Mesendoderm (in vitro differentiated cells): ENCODE data around the gene CEP63.
A peak's percentile ranks its signal among the peaks of the same experiment; 100 is the strongest.

Source experiments
- DNase-seq: peaks from one replicate; pipeline ENCODE4 v3.0.0; 2013
- H2AK5ac ChIP-seq: 2 replicates; pipeline ENCODE4 v1.6.1; 2013; ENCODE audit warnings: low read length, inconsistent platforms
- H2BK120ac ChIP-seq: 2 replicates; pipeline ENCODE4 v1.6.1; 2013; ENCODE audit warnings: low read depth, mild to moderate bottlenecking, low read length, moderate library complexity, mixed read lengths
- H2BK15ac ChIP-seq: replicated peaks from 2 replicates; pipeline ENCODE4 v1.6.1; 2013; ENCODE audit warnings: low read depth, mild to moderate bottlenecking, moderate library complexity
- H2BK5ac ChIP-seq: 2 replicates; pipeline ENCODE4 v1.6.1; 2013; ENCODE audit warnings: low read length, inconsistent platforms
- H3K18ac ChIP-seq: 2 replicates; pipeline ENCODE4 v1.6.1; 2013; ENCODE audit warnings: mild to moderate bottlenecking, low read length, mixed read lengths
- H3K23ac ChIP-seq: one replicate; pipeline ENCODE4 v1.6.1; 2013; ENCODE audit warnings: low read length
- H3K27ac ChIP-seq: 2 replicates; pipeline ENCODE4 v1.5.1; 2013; ENCODE audit warnings: low read depth, mild to moderate bottlenecking, inconsistent platforms, low read length, moderate library complexity
- H3K27me3 ChIP-seq: 2 replicates; pipeline ENCODE4 v1.6.1; 2013; ENCODE audit warnings: low read length, control low read depth, mild to moderate bottlenecking, inconsistent platforms; ENCODE audit not compliant: insufficient read depth, poor library complexity
- H3K36me3 ChIP-seq: 2 replicates; pipeline ENCODE4 v1.6.1; 2013; ENCODE audit warnings: low read length, inconsistent platforms; ENCODE audit not compliant: control insufficient read depth, insufficient read depth
- H3K4ac ChIP-seq: one replicate; pipeline ENCODE4 v1.6.1; 2013; ENCODE audit warnings: low read depth, mild to moderate bottlenecking, low read length, moderate library complexity
- H3K4me1 ChIP-seq: 2 replicates; pipeline ENCODE4 v1.6.1; 2013; ENCODE audit warnings: low read depth, low read length, inconsistent platforms; ENCODE audit not compliant: control insufficient read depth
- H3K4me2 ChIP-seq: 2 replicates; pipeline ENCODE4 v1.6.1; 2013; ENCODE audit warnings: low read length
- H3K4me3 ChIP-seq: 2 replicates; pipeline ENCODE4 v1.5.1; 2013; ENCODE audit warnings: mild to moderate bottlenecking, low read length
- H3K56ac ChIP-seq: one replicate; pipeline ENCODE4 v1.6.1; 2013; ENCODE audit warnings: low read length
- H3K79me1 ChIP-seq: 2 replicates; pipeline ENCODE4 v1.6.1; 2013; ENCODE audit warnings: low read length, inconsistent platforms
- H3K79me2 ChIP-seq: 2 replicates; pipeline ENCODE4 v1.6.1; 2013; ENCODE audit warnings: mild to moderate bottlenecking, low read length; ENCODE audit not compliant: control insufficient read depth, insufficient read depth
- H3K9ac ChIP-seq: 2 replicates; pipeline ENCODE4 v1.6.1; 2013; ENCODE audit warnings: low read length, inconsistent platforms
- H4K5ac ChIP-seq: one replicate; pipeline ENCODE4 v1.6.1; 2013; ENCODE audit warnings: low read length
- H4K8ac ChIP-seq: one replicate; pipeline ENCODE4 v1.6.1; 2013; ENCODE audit warnings: low read depth, mild to moderate bottlenecking, control low read depth, low read length, moderate library complexity
- WGBS: extraction: QIAGEN DNeasy Blood & Tissue Kit; methylation state at CpG from one replicate; pipeline ENCODE4 v1.1.7; 2013; ENCODE audit warnings: low lambda C conversion rate, missing lambda C conversion rate; ENCODE audit not compliant: insufficient coverage; ENCODE audit errors: extremely low coverage; 5-methylcytosine and 5-hydroxymethylcytosine counted together

The CEP63 gene

DNA sequence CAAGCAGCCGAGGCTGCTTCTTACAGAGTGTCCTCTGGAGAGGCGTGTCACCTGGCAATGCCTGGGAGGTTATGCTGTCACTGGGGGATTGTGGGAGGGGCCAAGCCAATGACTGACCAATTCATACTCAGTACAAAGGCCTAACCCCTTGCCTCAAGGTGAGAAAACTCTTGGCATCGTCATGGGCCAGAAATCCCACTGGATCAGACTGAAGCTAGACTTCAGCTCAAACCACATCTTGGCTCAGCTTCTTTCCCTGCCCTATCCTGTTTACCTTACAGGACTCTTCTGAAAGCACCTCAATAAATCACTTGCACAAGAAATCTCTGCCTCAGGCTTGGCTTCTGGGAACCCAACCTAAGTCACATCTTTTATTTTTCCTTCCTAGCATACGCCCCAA, 9.6 kb upstream of the CEP63 start:
- peak; percentile 38 for DNase-seq
- H3K4me2 ChIP-seq: no peak overlapping the region
- H2BK5ac ChIP-seq: no peak overlapping the region
- no peak overlapping the region for H3K4me3 ChIP-seq
- H3K23ac ChIP-seq: no peak overlapping the region
- no CpG with 5 or more reads among the region's 4 CpGs for WGBS
- no peak overlapping the region for H3K56ac ChIP-seq
- H2BK15ac ChIP-seq: no peak overlapping the region
- no peaks in the 10 kb centered on the region for H3K79me2 ChIP-seq
- no peaks in the 10 kb centered on the region for H3K27me3 ChIP-seq
- H3K79me1 ChIP-seq: no peaks in the 10 kb centered on the region
- H3K18ac ChIP-seq: no peak overlapping the region
- H4K5ac ChIP-seq: no peak overlapping the region
- H2AK5ac ChIP-seq: no peak overlapping the region
- H4K8ac ChIP-seq: no peak overlapping the region
- peaks cover 7% of the 10 kb centered on the region for H3K36me3 ChIP-seq
- H3K4me1 ChIP-seq: no peaks in the 10 kb centered on the region
- no peak overlapping the region for H3K9ac ChIP-seq
- H2BK120ac ChIP-seq: no peak overlapping the region
- H3K4ac ChIP-seq: no peak overlapping the region
- no peak overlapping the region for H3K27ac ChIP-seq

DNA sequence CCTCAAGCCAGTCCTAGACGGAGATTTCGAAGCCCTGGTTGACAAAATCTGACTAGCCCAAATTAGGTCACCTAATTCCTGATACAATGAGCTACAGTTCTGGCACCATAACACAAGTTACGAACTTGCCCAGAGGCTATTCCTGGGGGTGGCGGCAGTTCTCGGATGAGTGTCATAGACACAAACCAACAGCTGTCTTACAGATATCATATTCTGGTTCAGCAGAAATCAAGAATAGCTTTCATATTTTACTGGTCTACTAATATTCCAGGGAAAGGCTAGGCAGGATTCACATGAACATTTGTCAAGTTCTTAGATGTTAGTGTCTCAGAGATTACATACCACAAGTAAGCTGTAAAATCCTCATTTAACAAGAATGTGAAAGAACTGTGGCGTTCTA, 8.9 kb upstream of the CEP63 start:
- no peak overlapping the region for H2BK5ac ChIP-seq
- no peak overlapping the region for H3K9ac ChIP-seq
- H3K4ac ChIP-seq: no peak overlapping the region
- no peak overlapping the region for H4K8ac ChIP-seq
- no peak overlapping the region for H3K4me3 ChIP-seq
- H3K79me1 ChIP-seq: no peaks in the 10 kb centered on the region
- no peaks in the 10 kb centered on the region for H3K27me3 ChIP-seq
- no peak overlapping the region for H3K27ac ChIP-seq
- H3K36me3 ChIP-seq: peaks cover 7% of the 10 kb centered on the region
- H2AK5ac ChIP-seq: no peak overlapping the region
- no CpG with 5 or more reads among the region's 6 CpGs for WGBS
- H2BK15ac ChIP-seq: no peak overlapping the region
- H3K23ac ChIP-seq: no peak overlapping the region
- H2BK120ac ChIP-seq: no peak overlapping the region
- H3K18ac ChIP-seq: no peak overlapping the region
- H4K5ac ChIP-seq: no peak overlapping the region
- H3K56ac ChIP-seq: no peak overlapping the region
- no peak for DNase-seq
- no peak overlapping the region for H3K4me2 ChIP-seq
- H3K79me2 ChIP-seq: no peaks in the 10 kb centered on the region
- H3K4me1 ChIP-seq: no peaks in the 10 kb centered on the region

DNA sequence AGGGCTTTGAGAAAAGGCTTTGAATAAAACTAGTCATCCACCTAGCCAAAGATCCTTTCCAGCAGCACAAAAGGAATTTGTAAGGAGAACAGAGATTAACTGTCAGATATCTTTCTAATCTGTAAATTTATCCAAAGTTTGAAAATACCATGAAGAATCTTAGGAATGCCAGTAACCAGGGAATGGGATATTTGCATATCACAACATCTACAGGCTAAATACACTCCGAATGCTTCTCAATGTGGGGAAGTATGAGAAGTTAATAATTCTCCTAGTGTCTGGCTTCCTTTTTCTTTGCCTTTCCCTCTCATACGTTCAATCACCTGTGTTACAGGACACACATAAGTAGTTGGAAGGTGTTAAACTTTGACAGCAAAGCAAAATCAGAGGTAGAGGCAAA, 7.9 kb upstream of the CEP63 start:
- Histone ChIP-seq H3K79me2 (no peaks in the 10 kb centered on the region), H3K36me3 (peaks cover 7% of the 10 kb centered on the region), H2BK15ac (no peak overlapping the region), H3K4me3 (no peak overlapping the region), H3K23ac (no peak overlapping the region), H3K9ac (no peak overlapping the region), H3K4me1 (no peaks in the 10 kb centered on the region), H4K5ac (no peak overlapping the region), H3K18ac (no peak overlapping the region), H3K79me1 (peaks cover under 1% of the 10 kb centered on the region), H3K56ac (no peak overlapping the region), H4K8ac (no peak overlapping the region), H2BK120ac (no peak overlapping the region), H3K4me2 (no peak overlapping the region), H3K27ac (no peak overlapping the region), H3K4ac (no peak overlapping the region), H2BK5ac (no peak overlapping the region), H3K27me3 (no peaks in the 10 kb centered on the region), H2AK5ac (no peak overlapping the region)
- DNase-seq: peak; percentile 69
- no CpG with 5 or more reads among the region's 2 CpGs for WGBS

DNA sequence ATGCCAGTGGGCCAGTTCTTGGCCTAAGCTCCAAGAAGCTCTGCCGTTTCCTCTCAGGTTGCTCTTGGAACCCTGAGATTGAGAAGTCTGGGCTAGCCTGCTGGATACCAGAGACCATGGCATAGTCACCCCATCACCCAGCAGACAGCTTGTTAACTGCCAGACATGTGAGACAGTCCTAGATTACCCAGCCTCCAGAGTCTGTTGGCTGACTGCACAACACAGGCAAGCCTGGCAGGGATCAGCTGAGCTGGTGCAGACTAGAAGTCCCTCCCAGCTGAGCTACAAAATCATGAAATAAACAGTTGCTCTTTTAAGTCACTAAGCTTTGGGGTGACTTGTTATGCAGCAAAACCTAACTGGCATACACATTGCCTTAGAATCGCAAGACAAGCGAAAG, 5.3 kb upstream of the CEP63 start:
- DNase-seq: peak; percentile 42
- no peak overlapping the region for H3K4me3 ChIP-seq
- H4K5ac ChIP-seq: no peak overlapping the region
- H2BK15ac ChIP-seq: no peak overlapping the region
- no peak overlapping the region for H3K9ac ChIP-seq
- no peak overlapping the region for H4K8ac ChIP-seq
- no peak overlapping the region for H3K56ac ChIP-seq
- peaks cover 16% of the 10 kb centered on the region for H3K79me2 ChIP-seq
- no peak overlapping the region for H2BK120ac ChIP-seq
- peaks cover 7% of the 10 kb centered on the region for H3K4me1 ChIP-seq
- H3K4me2 ChIP-seq: no peak overlapping the region
- H3K27me3 ChIP-seq: no peaks in the 10 kb centered on the region
- peaks cover 7% of the 10 kb centered on the region for H3K36me3 ChIP-seq
- no peak overlapping the region for H2AK5ac ChIP-seq
- H3K4ac ChIP-seq: no peak overlapping the region
- no peak overlapping the region for H3K23ac ChIP-seq
- WGBS: no CpG with 5 or more reads among the region's 3 CpGs
- no peak overlapping the region for H2BK5ac ChIP-seq
- no peak overlapping the region for H3K18ac ChIP-seq
- H3K79me1 ChIP-seq: peaks cover 15% of the 10 kb centered on the region
- H3K27ac ChIP-seq: no peak overlapping the region

DNA sequence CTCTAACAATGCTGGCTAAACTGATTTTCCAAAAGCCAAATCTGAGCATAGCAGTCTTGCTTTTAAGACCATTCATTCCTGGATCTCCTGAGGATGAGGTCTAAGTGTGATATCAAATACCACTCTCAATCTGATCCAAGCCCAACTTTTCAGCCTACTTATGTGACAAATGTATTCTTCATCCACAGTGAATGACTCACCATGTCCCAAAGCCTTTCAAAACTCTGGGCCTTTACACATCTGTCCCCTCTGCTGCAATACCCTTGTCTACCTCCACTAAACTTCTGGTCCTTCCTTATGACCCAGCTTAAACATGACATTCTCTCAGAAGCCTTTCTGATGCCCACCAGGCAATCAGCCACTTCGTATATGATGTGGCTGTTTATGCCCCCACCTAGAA, 4.7 kb upstream of the CEP63 start:
- Histone ChIP-seq H3K9ac (no peak overlapping the region), H3K79me2 (peaks cover 16% of the 10 kb centered on the region), H2BK5ac (no peak overlapping the region), H3K56ac (no peak overlapping the region), H2BK15ac (no peak overlapping the region), H3K27me3 (no peaks in the 10 kb centered on the region), H3K4me1 (peaks cover 7% of the 10 kb centered on the region), H3K4me3 (no peak overlapping the region), H2BK120ac (no peak overlapping the region), H3K79me1 (peaks cover 15% of the 10 kb centered on the region), H2AK5ac (no peak overlapping the region), H3K4me2 (no peak overlapping the region), H3K23ac (no peak overlapping the region), H4K8ac (no peak overlapping the region), H3K36me3 (peaks cover 7% of the 10 kb centered on the region), H4K5ac (no peak overlapping the region), H3K27ac (no peak overlapping the region), H3K4ac (no peak overlapping the region), H3K18ac (no peak overlapping the region)
- no CpG with 5 or more reads among the region's 1 CpG for WGBS
- DNase-seq: no peak

DNA sequence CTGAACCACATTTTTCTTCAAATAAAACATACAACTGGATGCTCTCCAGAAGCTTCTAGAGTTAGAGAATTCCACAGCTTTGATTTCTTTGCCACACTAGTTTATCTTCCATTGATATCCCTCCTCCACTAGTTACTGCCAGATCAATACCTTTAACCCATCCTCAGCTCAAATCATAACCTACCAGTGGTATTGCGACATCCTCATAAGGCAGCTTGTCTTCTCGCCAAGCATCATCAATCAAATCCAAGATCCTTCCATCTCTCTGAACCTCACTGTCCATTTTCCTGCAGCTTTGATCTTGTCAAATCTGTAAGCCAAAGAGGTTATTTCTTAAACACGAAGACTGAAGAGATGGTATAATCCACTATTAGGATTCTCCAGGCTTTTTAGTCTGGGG, 3.2 kb upstream of the CEP63 start:
- peaks cover 7% of the 10 kb centered on the region for H3K4me1 ChIP-seq
- no peak overlapping the region for H3K4me3 ChIP-seq
- no peak overlapping the region for H3K27ac ChIP-seq
- no peak overlapping the region for H3K56ac ChIP-seq
- H3K36me3 ChIP-seq: peaks cover 7% of the 10 kb centered on the region
- no peak overlapping the region for H3K23ac ChIP-seq
- peaks cover 17% of the 10 kb centered on the region for H3K79me1 ChIP-seq
- H3K79me2 ChIP-seq: peaks cover 18% of the 10 kb centered on the region
- H4K8ac ChIP-seq: no peak overlapping the region
- no peak overlapping the region for H2BK15ac ChIP-seq
- H3K18ac ChIP-seq: no peak overlapping the region
- no peaks in the 10 kb centered on the region for H3K27me3 ChIP-seq
- H2AK5ac ChIP-seq: no peak overlapping the region
- no peak overlapping the region for H4K5ac ChIP-seq
- WGBS: no CpG with 5 or more reads among the region's 3 CpGs
- no peak for DNase-seq
- no peak overlapping the region for H3K4ac ChIP-seq
- no peak overlapping the region for H3K9ac ChIP-seq
- no peak overlapping the region for H2BK5ac ChIP-seq
- H3K4me2 ChIP-seq: no peak overlapping the region
- H2BK120ac ChIP-seq: no peak overlapping the region
